ENCODE results near the gene CARM1.
"Not testable (repeated sequence)": the region's sequence is repeated elsewhere in the genome, so short reads cannot be mapped to it uniquely, and the experiment has no call there.

CARM1 gene

DNA sequence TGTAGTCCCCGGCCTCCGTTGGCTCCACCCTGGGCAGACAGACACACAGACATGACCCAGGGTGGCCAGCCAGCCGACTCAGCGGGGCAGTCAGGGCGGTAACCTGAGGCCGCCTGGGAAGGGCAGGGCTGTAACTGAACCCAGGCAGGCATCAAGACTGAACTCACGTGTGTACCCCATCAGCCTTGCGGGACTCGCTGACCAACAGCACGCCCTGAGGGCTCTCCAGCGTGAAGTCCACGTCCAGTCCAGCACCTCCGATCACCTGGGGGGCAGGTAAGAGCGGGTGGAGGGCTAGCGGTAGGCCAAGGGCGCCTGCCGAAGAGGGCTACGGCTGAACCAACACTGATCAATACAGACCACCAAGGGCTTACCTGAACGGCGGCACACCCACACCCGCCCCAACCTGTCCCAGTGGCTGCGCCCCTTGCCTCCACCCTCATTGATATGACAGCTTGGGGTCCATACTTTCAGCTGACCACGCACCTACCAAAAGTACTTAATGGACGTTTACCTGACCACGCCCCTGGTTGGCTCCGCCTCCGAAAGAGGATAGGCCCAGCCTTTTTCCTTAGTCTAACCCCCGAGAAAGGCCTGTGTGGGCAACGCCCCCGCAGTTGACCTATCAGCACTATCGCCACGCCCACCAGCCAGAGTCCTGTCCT, 36.1 kb upstream of the CARM1 start:
- H3K4me3 ChIP-seq (ENCODE audit: extremely low read depth, insufficient read depth, low read length, poor library complexity, severe bottlenecking) = peak overlapping the region; percentile 56
- H3K9me3 ChIP-seq (ENCODE audit: control insufficient read depth, low read length) = peaks cover 7% of the 10 kb centered on the region
- peak overlapping the region; percentile 41 for H3K27ac ChIP-seq (ENCODE audit: low read depth, low read length, severe bottlenecking)
- H3K4me1 ChIP-seq (ENCODE audit: control insufficient read depth, insufficient read depth, low read length, poor library complexity, severe bottlenecking) = no peaks in the 10 kb centered on the region
- 69% methylated on average over 29 to 30 of the region's 32 CpGs for WGBS, 2 experiments (ENCODE audit: insufficient coverage in 2 of 2)
- peaks cover 38% of the 10 kb centered on the region for H3K36me3 ChIP-seq (ENCODE audit: control insufficient read depth, insufficient read depth, low read length)

DNA sequence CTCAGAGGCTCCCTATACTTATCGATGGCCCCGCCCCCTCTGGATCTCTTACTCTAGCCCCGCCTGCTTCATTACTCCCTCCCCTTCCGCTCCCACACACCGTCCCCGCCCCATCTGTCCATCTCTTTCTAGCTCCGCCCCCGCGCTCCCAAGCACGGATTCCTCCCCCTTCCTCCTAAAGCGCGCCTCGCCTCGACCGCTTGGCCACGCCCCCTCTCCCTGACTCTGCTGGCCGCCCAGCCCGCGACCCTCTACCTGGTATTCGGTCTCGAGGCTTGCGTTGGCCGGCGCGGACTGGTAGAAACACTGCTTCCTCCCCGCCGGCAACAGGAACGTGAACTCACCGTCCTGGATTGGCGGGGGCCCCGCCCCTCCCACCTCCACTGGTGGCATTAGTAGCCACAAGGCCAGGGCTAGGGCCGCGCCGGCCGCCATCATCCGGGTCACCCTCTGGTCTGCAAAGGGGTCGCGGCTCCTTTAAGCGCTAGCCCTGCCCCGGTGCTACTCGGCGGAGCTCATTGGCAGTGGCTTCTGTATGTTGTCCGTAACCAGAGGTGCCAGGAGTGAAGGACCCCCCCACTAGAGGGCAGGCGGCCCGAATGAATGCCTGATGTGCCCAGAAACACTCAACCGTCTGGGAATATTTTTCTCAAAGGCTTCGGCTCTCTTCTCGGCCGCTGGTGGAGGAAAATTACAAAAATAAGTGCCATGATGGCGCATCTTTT, 35.4 kb upstream of the CARM1 start, which contains the start of gene TMED1:
TMED1 (minus strand) TSS at position 459 of the 725 bp plus-strand sequence; CDS start at position 438, 21 bp downstream.
- WGBS, 2 experiments (ENCODE audit: insufficient coverage in 2 of 2) = 0% methylated on average over 29 to 49 of the region's 50 CpGs
- peak within 1 kb of the TSS; percentile 56 for H3K4me3 ChIP-seq (ENCODE audit: extremely low read depth, insufficient read depth, low read length, poor library complexity, severe bottlenecking)
- peaks cover 7% of the 10 kb centered on the region for H3K9me3 ChIP-seq (ENCODE audit: control insufficient read depth, low read length)

DNA sequence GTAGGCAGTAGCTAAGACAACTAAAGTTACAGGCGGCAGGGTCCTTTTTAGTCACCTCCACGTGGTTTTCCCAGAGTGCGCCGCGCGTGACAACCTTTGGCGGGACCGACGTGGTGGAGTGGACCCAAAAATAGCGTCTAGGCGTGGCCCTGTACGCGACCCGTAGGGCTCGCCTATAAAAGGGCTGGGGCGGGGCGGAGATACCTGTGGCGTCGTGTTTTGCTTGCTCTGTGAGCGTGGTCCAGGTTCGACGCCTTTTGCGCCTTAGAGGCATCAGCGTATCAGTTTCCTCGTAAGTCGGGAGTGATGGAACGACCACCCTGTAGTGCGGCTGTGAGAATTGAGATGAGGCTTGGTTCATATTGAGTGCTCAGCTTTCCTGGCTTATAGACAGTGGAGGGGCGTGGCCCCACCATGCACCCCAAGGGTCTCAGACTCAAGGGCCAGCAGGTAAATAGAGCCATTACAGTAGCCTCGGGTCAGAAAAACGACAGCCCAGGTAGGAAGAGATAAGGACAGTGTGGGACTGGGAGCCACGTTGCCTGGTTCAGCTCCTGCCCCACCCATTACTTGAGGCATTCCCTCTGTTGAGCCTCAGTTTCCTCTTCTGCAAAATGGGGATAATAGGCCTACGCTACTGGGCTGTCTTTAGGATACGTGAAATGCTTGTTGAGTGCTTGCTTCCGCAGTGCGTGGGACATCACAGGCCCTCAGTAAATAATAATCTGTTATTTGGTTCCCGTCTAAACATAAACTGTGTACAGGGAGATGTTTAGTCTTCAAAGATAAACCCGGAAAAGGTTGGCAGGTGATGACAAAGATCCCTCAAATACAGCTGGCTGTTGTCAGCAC, 34.6 kb upstream of the CARM1 start:
- peak overlapping the region; percentile 100 for H3K27ac ChIP-seq (ENCODE audit: low read depth, low read length, severe bottlenecking)
- peaks cover 30% of the 10 kb centered on the region for H3K36me3 ChIP-seq (ENCODE audit: control insufficient read depth, insufficient read depth, low read length)
- H3K4me3 ChIP-seq (ENCODE audit: extremely low read depth, insufficient read depth, low read length, poor library complexity, severe bottlenecking) = peak overlapping the region; percentile 56
- 45 to 49% methylated on average over 36 to 38 of the region's 38 CpGs for WGBS, 2 experiments (ENCODE audit: insufficient coverage in 2 of 2)
- peaks cover 7% of the 10 kb centered on the region for H3K9me3 ChIP-seq (ENCODE audit: control insufficient read depth, low read length)
- no peaks in the 10 kb centered on the region for H3K4me1 ChIP-seq (ENCODE audit: control insufficient read depth, insufficient read depth, low read length, poor library complexity, severe bottlenecking)

More for the DNA sequence above, 35.4 kb upstream of the CARM1 start, which contains the start of gene TMED1:
- Histone ChIP-seq H3K27ac (ENCODE audit: low read depth, low read length, severe bottlenecking) (peak within 1 kb of the TSS; percentile 100), H3K36me3 (ENCODE audit: control insufficient read depth, insufficient read depth, low read length) (peaks cover 33% of the 10 kb centered on the region), H3K4me1 (ENCODE audit: control insufficient read depth, insufficient read depth, low read length, poor library complexity, severe bottlenecking) (no peaks in the 10 kb centered on the region)

DNA sequence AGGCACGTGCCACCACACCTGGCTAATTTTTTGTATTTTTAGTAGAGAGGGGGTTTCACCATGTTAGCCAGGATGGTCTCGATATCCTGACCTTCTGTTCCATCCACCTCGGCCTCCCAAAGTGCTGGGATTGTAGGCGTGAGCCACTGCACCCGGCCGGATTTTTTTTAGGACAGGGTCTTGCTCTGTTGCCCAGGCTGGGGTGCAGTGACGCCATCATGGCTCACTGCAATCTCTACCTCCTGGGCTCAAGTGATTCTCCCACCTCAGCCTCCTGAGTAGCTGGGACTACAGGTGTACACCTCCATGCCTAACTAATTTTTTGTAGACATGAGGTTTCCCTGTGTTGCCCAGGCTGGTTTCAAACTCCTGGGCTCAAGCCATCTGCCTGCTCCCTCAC, 33.7 kb upstream of the CARM1 start:
- 95 to 96% methylated on average over 6 to 7 of the region's 7 CpGs for WGBS, 2 experiments (ENCODE audit: insufficient coverage in 2 of 2)

DNA sequence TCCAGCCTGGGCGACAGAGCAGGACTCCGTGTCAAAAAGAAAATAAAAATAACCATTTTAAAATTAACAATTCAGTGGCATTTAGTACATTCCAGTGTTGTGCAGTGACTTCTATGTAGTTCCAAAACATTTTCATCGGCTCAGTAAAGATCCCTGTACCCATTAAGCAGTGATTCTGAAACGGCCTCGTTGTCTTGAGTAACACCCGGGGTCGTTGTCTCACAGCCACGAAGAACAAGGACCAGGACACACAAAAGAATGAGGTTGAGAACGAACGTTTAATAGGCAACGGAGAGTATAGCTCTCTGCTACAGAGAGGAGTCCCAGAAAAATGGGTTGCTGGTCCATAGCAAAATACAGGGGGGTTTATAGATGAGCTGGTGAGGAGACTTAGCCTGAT, 33.0 kb upstream of the CARM1 start:
- no peaks in the 10 kb centered on the region for H3K4me1 ChIP-seq (ENCODE audit: control insufficient read depth, insufficient read depth, low read length, poor library complexity, severe bottlenecking)
- H3K9me3 ChIP-seq (ENCODE audit: control insufficient read depth, low read length) = peaks cover 7% of the 10 kb centered on the region
- no peak overlapping the region for H3K27ac ChIP-seq (ENCODE audit: low read depth, low read length, severe bottlenecking)
- 88 to 89% methylated on average over 9 to 11 of the region's 11 CpGs for WGBS, 2 experiments (ENCODE audit: insufficient coverage in 2 of 2)
- H3K4me3 ChIP-seq (ENCODE audit: extremely low read depth, insufficient read depth, low read length, poor library complexity, severe bottlenecking) = no peak overlapping the region
- H3K36me3 ChIP-seq (ENCODE audit: control insufficient read depth, insufficient read depth, low read length) = peaks cover 18% of the 10 kb centered on the region

More for the DNA sequence above, 33.7 kb upstream of the CARM1 start:
- H3K27ac ChIP-seq (ENCODE audit: low read depth, low read length, severe bottlenecking); H3K9me3 ChIP-seq (ENCODE audit: control insufficient read depth, low read length); H3K4me3 ChIP-seq (ENCODE audit: extremely low read depth, insufficient read depth, low read length, poor library complexity, severe bottlenecking); H3K4me1 ChIP-seq (ENCODE audit: control insufficient read depth, insufficient read depth, low read length, poor library complexity, severe bottlenecking): not testable (repeated sequence)
- H3K36me3 ChIP-seq (ENCODE audit: control insufficient read depth, insufficient read depth, low read length) = peaks cover 26% of the 10 kb centered on the region

DNA sequence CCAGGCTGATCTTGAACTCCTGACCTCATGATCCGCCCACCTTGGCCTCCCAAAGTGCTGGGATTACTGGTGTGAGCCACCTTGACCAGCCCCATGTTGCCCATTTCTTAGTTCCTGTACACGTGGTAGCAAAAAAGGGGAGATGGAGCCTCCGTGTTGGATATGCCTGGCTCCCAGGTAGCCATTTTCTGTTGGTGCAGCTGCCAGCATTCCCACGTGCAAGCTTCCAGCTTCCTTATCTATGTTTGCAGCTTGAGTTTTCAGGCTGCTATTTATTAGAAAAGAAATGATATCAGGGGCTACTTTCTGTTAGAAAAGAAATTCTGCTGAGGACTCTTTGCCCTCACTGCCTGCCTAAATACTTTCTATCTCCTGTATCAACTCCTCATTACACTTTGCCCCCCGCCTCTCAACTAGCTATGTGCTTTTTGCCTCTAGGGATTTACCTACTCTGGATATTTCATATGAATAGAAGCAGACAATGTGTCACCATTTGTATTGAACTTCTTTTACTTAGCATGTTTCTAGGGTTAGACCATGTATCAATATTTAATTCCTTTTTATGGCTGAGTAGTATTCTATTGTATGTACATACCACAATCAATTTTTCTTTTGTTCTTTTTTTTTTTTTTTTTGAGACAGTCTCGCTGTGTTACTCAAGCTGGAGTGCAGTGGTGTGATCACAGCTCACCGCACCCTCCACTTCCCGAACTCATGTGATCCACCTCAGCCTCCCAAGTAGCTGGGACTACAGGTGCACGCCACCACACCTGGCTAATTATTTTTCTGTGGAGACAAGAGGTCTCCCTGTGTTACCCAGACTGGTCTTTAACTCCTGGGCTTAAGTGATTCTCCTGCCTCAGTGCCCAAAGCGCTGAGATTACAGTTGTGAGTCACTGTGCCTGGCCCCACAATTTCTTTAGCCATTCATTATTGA, 32.0 kb upstream of the CARM1 start:
- no peak overlapping the region for H3K27ac ChIP-seq (ENCODE audit: low read depth, low read length, severe bottlenecking)
- peaks cover 7% of the 10 kb centered on the region for H3K9me3 ChIP-seq (ENCODE audit: control insufficient read depth, low read length)
- no peaks in the 10 kb centered on the region for H3K4me1 ChIP-seq (ENCODE audit: control insufficient read depth, insufficient read depth, low read length, poor library complexity, severe bottlenecking)
- 86 to 94% methylated on average over 6 to 9 of the region's 10 CpGs for WGBS, 2 experiments (ENCODE audit: insufficient coverage in 2 of 2)
- no peak overlapping the region for H3K4me3 ChIP-seq (ENCODE audit: extremely low read depth, insufficient read depth, low read length, poor library complexity, severe bottlenecking)
- peaks cover 8% of the 10 kb centered on the region for H3K36me3 ChIP-seq (ENCODE audit: control insufficient read depth, insufficient read depth, low read length)

DNA sequence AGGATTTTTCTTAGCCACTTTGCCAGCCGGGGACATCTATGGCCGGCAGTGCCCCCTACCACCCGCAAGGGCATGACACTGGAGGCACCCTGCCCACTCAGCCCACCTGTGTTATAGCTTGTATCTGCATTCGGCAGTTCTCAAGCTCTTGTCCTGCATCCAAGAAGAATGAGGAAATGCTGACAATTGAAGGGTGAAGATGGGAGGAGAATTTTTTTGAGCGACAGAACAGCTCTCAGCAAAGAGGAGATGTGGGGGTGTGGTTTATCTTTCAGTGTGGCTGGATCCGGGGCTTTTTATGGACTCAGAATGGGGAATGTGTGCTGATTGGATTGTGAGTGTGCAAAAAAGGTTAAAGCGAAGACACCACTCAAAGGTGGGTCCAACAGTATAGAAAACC, 28.6 kb upstream of the CARM1 start:
- Histone ChIP-seq H3K4me3 (ENCODE audit: extremely low read depth, insufficient read depth, low read length, poor library complexity, severe bottlenecking) (no peak overlapping the region), H3K27ac (ENCODE audit: low read depth, low read length, severe bottlenecking) (no peak overlapping the region), H3K36me3 (ENCODE audit: control insufficient read depth, insufficient read depth, low read length) (no peaks in the 10 kb centered on the region), H3K4me1 (ENCODE audit: control insufficient read depth, insufficient read depth, low read length, poor library complexity, severe bottlenecking) (no peaks in the 10 kb centered on the region), H3K9me3 (ENCODE audit: control insufficient read depth, low read length) (peaks cover 6% of the 10 kb centered on the region)
- 84 to 92% methylated on average over 4 to 7 of the region's 7 CpGs for WGBS, 2 experiments (ENCODE audit: insufficient coverage in 2 of 2)

DNA sequence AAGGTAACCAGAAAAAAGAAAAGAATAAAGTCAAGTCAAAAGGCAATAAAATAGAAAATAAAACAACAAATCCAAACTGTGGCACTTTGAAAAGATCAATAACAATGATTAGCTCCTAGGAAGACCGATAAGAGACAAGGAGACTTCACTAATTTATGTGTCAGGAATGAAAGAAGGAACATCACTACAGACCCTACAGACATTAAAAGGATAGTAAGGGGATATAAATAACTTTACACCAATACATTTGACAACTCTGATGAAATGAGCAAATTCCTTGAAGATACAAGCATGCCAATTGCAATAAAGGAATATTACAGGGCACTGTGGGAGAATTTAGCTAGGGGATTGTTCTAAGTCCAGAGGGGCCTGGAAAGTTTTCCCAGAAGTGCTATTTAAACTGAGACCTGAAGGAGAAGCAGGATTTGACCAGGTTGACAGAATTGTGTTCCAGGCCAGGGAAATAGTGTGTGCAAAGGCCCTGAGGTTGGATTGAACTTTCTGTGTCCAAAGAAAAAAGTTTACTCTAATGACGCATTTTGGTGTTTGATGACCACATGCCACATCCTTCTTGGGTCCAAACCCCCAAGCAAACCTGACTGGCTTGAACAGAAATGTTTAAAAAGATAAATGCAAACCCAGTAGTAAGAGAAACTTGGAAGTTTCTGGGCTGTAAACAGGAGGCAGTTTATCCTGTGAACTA, 24.7 kb upstream of the CARM1 start:
- Histone ChIP-seq H3K36me3 (ENCODE audit: control insufficient read depth, insufficient read depth, low read length) (no peaks in the 10 kb centered on the region), H3K4me3 (ENCODE audit: extremely low read depth, insufficient read depth, low read length, poor library complexity, severe bottlenecking) (no peak overlapping the region), H3K9me3 (ENCODE audit: control insufficient read depth, low read length) (peaks cover 6% of the 10 kb centered on the region), H3K4me1 (ENCODE audit: control insufficient read depth, insufficient read depth, low read length, poor library complexity, severe bottlenecking) (no peaks in the 10 kb centered on the region), H3K27ac (ENCODE audit: low read depth, low read length, severe bottlenecking) (no peak overlapping the region)
- WGBS, 2 experiments (ENCODE audit: insufficient coverage in 2 of 2) = no CpG with 5 or more reads among the region's 2 CpGs

DNA sequence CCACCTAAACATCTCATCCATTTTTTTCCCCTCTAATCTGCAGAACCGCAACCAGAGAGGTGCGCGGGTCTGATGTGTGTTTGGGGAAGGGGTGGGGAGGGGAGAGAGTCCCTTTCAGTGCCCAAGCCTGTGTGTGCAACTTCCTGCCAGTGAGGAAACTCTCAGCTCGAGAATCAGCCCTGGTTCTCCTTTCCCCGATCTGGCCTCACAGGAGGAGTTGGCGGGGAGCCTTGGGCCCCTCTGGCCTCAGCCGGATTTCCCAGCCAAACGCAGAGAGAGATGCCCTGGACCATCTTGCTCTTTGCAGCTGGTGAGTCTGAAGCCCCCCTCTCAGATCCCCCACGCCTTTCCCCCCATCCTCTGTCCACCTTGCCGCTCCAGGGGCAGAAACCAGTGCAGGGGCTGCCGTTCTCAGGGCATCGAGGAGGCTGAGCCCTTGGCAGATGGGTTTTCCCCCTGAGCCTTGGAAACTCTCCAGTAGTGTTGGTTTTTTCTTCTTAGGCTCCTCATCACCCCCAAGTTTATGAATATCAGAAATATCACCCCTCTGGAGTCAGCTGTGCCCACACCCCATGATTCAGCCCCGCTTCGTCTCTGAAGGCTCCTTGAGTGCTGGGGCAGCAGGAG, 23.0 kb upstream of the CARM1 start, which contains the start of gene C19orf38:
C19orf38 (plus strand) TSS at position 186 of the 627 bp plus-strand sequence; CDS start at position 280, 94 bp downstream.
- H3K4me1 ChIP-seq (ENCODE audit: control insufficient read depth, insufficient read depth, low read length, poor library complexity, severe bottlenecking) = no peaks in the 10 kb centered on the region
- peaks cover 6% of the 10 kb centered on the region for H3K9me3 ChIP-seq (ENCODE audit: control insufficient read depth, low read length)
- WGBS, 2 experiments (ENCODE audit: insufficient coverage in 2 of 2) = 78 to 82% methylated on average over 5 to 6 of the region's 14 CpGs
- H3K36me3 ChIP-seq (ENCODE audit: control insufficient read depth, insufficient read depth, low read length) = no peaks in the 10 kb centered on the region
- H3K4me3 ChIP-seq (ENCODE audit: extremely low read depth, insufficient read depth, low read length, poor library complexity, severe bottlenecking) = no peak within 1 kb of the TSS
- no peak within 1 kb of the TSS for H3K27ac ChIP-seq (ENCODE audit: low read depth, low read length, severe bottlenecking)
